Non-pigmented ciliary epithelial cell (primary cell): ENCODE results near the gene NUDT3.

Experiments used
- DNase-seq: peaks from one replicate; pipeline ENCODE4 v3.0.0-alpha.2; 2010; ENCODE audit warnings: low read depth

Gene NUDT3

DNA sequence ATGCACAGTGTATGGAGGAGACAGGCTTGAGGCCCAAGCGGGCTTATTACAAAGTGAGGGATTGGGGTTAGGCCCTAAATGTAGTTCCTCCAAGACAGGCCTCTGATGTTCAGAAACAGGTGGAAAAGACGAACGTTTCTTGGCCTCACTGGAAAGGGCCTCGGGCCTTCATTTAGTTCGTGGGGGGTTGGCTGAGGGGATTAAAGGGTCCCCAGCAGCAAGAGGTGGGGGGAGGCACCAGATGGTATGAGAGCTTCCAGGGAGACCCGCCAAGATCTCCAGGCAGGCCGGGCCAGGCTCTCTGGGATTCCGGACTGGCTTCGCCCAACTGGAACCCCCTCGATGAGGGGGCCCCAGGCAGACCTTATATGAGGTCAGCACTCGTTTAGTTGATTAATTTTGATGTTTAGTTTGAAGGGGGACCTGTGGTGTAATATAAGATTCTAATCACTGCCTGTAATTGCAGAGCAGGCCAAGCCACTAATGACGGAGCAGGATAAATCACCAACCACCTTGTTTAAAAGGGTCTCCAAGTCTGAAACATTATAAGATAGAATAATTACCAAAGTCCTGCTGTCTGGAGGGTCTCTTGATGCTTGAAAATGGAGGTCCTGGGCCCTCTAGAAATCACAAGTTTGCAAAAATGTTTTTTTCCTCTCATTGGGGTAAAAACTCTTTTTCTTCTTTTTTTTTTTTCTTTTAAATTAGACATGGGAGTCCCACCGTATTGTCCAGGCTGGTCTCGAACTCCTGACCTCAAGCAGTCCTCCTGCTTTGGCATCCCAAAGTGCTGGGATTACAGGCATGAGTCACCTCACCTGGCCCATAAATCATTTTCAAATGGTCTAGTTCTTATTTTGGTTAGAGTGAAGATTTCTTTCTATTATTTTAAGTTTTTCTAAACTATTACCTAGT, 153.6 kb downstream of the NUDT3 start:
- no peak for DNase-seq

- DNase-seq = no peak
Observed at GRCh38 chr6:34237722-34238584, 154.5 kb downstream of the NUDT3 start.

GRCh38 chr6:34237316-34237721, 155.2 kb downstream of the NUDT3 start:
- DNase-seq = no peak

- DNase-seq = no peak
Observed at GRCh38 chr6:34236443-34237315, 155.8 kb downstream of the NUDT3 start, which contains the start of gene HMGA1. HMGA1 (plus strand) TSS chr6:34236873; CDS start chr6:34240781, 3,908 bp downstream.

DNA sequence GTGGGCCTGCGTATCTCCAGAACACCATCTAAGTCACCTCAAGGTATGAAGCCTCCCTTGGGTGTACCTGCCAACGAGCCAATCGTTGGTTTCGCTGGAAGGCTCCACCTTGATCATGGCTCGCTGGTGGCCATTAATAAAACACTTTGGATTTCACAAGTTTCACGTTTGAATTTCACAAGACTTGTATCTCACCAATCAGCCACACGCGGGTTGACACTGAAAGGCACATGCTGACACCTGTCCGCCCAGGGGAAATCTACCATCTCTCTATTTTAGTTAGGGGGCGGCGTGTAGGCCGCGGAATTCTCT, 156.4 kb downstream of the NUDT3 start:
- DNase-seq = no peak

DNA sequence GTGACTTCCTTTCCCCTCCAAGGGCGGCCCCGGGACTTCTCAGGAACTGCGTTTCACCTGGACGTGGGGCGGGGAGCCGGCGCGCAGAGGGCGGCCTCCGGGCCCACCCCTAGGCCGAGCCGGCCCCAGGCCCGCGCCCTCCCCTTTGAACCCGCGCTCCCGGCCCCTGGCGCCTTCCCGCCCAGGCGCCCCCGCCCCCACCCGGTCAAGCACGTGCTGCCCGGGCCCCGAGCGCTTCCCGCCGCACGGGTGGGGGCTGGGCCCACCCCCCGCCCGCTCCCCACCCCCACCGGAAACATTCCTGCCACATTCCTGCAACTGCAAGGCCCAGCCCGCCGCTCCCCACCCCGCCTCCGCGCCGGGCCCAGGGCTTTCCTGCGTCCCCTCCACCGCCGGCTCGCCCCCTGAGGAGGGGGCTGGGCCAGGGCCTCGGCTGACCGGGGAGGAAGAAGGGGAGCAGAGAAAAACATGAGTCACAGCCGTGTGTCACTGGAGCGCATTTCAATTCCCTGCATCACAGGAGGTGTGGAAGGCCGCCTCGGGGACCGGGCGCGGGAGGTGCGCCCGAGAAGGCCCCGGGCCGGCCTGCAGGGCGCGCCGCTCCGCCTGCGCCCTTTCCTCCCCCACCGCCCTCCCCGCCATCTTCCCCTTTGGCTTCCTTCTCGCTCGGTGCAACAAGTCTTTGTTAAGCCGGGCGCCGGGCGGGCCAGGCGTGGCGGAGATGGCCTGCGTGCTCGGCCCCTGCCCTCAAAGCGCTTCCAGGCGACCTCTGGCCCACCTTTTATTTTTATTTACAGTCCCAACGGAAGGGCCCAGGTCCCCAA, 156.9 kb downstream of the NUDT3 start:
- no peak for DNase-seq

DNA sequence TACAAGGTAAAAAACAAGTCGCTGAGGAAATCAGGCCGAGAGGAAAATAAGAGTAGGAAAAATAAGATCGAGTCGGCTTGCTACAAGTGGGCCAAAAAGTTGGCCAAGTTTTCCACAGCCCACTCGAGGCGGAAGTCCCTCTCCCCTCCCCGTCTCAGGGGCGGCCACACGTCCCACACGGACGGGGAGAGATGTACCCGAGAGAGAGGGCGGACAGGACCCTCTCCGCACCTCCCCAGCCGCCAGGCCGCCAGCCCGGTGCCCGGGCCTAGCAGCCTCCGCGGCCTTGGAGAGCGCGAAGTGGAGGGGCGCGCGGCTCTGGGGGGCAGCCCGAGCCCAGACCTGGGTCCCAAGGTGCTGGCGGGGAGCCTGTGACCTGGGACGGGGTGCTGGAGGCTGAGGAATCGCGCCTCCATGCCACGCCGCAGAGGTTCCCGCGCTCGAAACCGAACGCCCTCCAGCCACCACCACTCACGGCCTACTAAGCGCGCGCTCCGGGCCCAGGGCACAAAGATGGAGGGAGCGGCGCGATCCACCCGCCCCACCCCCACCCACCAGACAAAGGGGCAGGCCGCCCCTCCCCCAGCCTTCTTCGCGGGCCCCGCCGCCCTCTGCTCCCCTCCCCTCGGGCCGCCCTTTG, 157.7 kb downstream of the NUDT3 start:
- no peak for DNase-seq

DNA sequence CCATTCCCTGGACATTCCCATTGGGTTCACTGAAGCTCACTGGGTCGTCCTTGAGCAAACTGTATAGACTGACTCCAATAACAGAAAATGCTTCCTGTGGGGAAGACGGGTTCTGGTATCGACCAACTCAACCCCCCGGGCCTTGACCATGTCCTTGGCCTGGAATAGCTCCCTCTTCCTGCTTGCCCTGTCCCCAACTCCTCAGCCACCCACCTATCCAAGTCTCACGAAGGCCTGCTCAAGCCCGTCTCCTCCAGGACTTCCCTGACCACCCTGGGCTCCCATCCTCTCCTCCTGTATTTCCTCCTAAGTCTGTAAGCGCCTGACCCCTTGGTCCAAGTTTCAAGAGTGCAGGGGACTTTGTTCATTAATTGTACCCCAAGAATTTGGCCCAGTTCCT, 158.6 kb downstream of the NUDT3 start:
- no peak for DNase-seq

GRCh38 chr6:34232901-34233300, 159.6 kb downstream of the NUDT3 start:
- DNase-seq = no peak

- DNase-seq = no peak
Observed at GRCh38 chr6:34231566-34232336, 160.7 kb downstream of the NUDT3 start.

GRCh38 chr6:34230653-34231371, 161.7 kb downstream of the NUDT3 start:
- no peak for DNase-seq

DNA sequence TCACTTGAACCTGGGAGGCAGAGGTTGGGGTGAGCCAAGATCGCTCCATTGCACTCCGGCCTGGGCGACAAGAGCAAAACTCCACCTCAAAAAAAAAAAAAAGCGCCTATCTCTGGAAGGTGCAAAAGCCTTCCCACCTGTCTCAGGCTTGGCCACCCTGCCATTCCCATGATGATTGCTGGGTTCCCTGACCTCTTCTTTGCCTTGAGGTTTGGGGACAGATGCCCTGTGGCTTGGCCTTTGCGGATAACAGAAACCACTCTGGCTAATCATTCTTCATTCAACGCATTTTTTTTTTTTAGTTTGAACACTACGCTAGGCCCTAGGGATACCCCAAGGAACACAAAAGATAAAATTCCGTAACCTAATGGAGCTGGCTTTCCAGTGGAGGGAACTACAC, 162.6 kb downstream of the NUDT3 start:
- DNase-seq = no peak
